ENCODE measurements around the gene AKT2.

DNA sequence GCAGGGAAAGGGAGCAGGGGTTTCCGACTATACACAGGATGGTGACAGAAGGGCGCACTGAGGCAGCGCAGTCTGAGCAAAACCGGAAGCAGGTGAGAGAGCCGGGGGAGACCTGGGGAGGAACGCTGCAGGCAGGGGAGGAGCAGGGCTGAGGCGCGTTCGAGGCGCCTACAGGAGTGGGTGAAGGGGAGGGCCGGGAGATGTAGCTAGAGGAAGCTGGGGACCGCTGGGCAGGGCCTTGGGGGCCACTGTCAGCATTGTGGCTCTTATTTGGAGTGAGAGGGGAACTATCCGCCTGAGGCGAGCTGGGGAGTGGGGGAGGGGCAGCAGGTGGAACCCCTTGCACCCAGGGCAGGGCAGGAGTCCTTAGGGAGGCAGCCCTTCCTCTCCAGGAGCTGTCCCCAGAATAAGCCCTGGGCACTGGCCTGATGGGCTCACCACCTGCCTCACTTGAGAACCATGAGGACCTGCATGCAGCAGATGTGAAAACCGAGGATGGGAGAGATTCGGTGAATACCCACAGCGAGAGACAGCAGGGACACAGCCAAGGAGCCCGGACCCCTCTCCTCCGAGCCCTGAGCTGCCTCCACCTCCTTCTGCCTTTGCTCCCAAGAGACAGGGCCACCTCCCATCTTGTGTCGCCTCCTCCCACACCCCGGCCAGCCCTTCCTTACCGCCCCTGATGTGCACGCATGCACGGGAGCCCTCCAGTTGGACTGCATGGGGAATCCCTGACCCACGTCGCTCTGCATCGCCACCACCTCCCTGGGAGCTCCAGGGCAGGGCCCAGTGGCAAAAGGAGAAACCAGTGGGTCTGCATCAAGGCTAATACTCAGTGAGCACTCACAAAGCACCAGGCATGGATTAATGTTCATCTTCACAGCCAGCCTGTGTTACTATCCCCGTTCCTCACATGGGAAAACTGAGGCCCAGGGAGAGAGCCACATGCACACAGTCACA, 10.3 kb downstream of the AKT2 start:
- TF ChIP-seq, protein P1, sequence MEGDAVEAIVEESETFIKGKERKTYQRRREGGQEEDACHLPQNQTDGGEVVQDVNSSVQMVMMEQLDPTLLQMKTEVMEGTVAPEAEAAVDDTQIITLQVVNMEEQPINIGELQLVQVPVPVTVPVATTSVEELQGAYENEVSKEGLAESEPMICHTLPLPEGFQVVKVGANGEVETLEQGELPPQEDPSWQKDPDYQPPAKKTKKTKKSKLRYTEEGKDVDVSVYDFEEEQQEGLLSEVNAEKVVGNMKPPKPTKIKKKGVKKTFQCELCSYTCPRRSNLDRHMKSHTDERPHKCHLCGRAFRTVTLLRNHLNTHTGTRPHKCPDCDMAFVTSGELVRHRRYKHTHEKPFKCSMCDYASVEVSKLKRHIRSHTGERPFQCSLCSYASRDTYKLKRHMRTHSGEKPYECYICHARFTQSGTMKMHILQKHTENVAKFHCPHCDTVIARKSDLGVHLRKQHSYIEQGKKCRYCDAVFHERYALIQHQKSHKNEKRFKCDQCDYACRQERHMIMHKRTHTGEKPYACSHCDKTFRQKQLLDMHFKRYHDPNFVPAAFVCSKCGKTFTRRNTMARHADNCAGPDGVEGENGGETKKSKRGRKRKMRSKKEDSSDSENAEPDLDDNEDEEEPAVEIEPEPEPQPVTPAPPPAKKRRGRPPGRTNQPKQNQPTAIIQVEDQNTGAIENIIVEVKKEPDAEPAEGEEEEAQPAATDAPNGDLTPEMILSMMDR (IDR thresholded peaks at IDR 0.05): no peak
- TF ChIP-seq POLR2A (IDR thresholded peaks at IDR 0.05): no peak

Data from adrenal gland (tissue), 5 donors.